ENCODE data around the gene APOL2. TPM values are rescaled to one million over a fixed set of nuclear protein-coding genes. Genes with fewer than 3 reads are reported as not detected.
"Not testable (repeated sequence)": the region's sequence is repeated elsewhere in the genome, so short reads cannot be mapped to it uniquely, and the experiment has no call there.

Gene APOL2
- total RNA-seq, 1 experiment from 2014 or later: 16.0 TPM

DNA sequence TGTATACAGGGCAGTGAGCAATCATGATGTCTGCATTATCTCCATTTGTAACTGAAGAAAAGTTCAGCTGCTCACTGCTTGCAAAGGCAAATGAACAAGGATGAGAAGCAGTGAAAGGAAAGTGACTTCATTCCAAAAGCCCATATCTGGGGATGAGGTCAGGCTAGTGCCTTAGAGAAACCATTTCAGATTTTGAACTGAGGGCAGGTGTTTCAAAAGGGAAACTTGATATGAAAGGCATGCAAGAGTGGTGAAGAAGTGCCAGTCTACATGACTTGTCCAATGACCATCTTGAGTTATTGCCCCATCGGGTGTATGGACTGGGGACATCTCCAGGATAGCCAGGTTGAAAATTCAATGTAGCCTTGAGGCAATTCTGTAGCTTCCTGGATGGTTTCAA lies 30.4 kb downstream of the APOL2 start:
- Mint-ChIP-seq H3K27me3 (ENCODE audit: insufficient read depth, unreplicated experiment) (peaks cover 53% of the 10 kb centered on the region), H3K4me1 (ENCODE audit: insufficient read depth, unreplicated experiment) (peaks cover 6% of the 10 kb centered on the region), H3K27ac (ENCODE audit: low read depth, unreplicated experiment) (no peak overlapping the region), H3K9me3 (ENCODE audit: unreplicated experiment) (no peaks in the 10 kb centered on the region), H3K4me3 (ENCODE audit: unreplicated experiment) (no peak overlapping the region), H3K36me3 (ENCODE audit: insufficient read depth, unreplicated experiment) (no peaks in the 10 kb centered on the region)
- CTCF ChIA-PET: interaction anchor here (0.7 kb wide), 1 partner anchor 81 kb away, joined by 3 read pairs; no protein-coding TSS in a partner anchor
- DNase-seq (ENCODE audit: unreplicated experiment): no peak
- POLR2A ChIA-PET: no interaction called here
- no TSS peak for BruUV-seq (replicated peaks)
- intact Hi-C loops (cut with micrococcal nuclease): no loop called here
- TF ChIP-seq, protein P1, sequence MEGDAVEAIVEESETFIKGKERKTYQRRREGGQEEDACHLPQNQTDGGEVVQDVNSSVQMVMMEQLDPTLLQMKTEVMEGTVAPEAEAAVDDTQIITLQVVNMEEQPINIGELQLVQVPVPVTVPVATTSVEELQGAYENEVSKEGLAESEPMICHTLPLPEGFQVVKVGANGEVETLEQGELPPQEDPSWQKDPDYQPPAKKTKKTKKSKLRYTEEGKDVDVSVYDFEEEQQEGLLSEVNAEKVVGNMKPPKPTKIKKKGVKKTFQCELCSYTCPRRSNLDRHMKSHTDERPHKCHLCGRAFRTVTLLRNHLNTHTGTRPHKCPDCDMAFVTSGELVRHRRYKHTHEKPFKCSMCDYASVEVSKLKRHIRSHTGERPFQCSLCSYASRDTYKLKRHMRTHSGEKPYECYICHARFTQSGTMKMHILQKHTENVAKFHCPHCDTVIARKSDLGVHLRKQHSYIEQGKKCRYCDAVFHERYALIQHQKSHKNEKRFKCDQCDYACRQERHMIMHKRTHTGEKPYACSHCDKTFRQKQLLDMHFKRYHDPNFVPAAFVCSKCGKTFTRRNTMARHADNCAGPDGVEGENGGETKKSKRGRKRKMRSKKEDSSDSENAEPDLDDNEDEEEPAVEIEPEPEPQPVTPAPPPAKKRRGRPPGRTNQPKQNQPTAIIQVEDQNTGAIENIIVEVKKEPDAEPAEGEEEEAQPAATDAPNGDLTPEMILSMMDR (IDR thresholded peaks at IDR 0.05; ENCODE audit: unreplicated experiment): no peak

DNA sequence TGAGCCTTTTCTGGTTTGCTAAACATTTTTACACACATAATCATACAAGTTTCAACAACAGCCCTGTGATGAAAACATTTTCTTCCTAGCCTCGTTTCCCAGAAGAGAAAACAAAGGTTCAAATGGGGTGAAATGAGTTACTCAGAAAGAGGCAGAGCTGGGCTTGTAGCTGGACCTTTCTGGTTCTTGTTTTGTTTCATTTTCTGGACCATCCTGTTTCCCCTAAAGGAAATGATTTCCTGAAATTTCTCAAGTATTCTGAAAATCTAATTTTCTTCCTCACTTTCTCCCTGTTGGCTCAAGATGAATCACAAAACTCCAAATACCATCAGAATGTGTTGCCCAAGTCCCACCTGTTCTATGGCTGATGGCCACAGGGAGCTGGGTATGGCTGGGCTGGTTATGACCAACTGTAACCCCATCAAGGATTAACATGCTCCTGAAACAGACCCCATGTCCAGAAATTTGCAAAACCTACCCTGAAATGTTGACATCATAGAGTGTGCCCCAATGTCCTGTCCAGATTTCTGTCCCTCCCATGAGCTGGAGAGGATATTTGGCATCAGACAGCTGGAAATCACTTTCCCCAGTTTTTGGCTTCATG lies 31.1 kb downstream of the APOL2 start:
- no peak overlapping the region for H3K27ac Mint-ChIP-seq (ENCODE audit: low read depth, unreplicated experiment)
- TF ChIP-seq, protein P1 (IDR thresholded peaks at IDR 0.05; ENCODE audit: unreplicated experiment): no peak
- H3K9me3 Mint-ChIP-seq (ENCODE audit: unreplicated experiment): no peaks in the 10 kb centered on the region
- peaks cover 46% of the 10 kb centered on the region for H3K27me3 Mint-ChIP-seq (ENCODE audit: insufficient read depth, unreplicated experiment)
- no peak for DNase-seq (ENCODE audit: unreplicated experiment)
- peaks cover 6% of the 10 kb centered on the region for H3K4me1 Mint-ChIP-seq (ENCODE audit: insufficient read depth, unreplicated experiment)
- POLR2A ChIA-PET: interaction anchor here (0.6 kb wide), 1 partner anchor 151 kb away, joined by 3 read pairs; no protein-coding TSS in a partner anchor
- no peak overlapping the region for H3K4me3 Mint-ChIP-seq (ENCODE audit: unreplicated experiment)
- no peaks in the 10 kb centered on the region for H3K36me3 Mint-ChIP-seq (ENCODE audit: insufficient read depth, unreplicated experiment)
- intact Hi-C loops (cut with micrococcal nuclease): no loop called here
- CTCF ChIA-PET: interaction anchor here (0.6 to 1.0 kb wide), 2 partner anchors 15 to 165 kb away, joined by 3 read pairs; no protein-coding TSS in a partner anchor
- no TSS peak for BruUV-seq (replicated peaks)

DNA sequence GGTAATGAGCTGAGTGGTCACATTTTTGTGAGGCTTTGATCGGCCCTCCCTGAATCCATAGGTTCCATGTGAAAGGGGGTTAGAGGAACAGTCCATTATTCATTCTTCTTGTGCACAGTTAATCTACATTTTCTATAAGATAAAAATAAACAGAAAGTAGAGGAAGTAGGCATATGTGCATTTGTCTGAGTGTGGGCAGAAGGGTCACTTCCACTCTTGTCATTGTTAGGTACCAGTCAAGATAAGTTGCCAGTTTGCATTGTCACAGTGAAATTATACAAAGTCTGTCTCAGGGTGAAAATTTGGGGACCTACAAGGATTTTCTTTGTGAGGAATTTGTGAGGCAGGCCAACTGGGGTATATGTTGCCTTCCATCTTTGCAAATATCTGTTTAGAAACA lies 33.1 kb downstream of the APOL2 start:
- intact Hi-C loops (cut with micrococcal nuclease): no loop called here

DNA sequence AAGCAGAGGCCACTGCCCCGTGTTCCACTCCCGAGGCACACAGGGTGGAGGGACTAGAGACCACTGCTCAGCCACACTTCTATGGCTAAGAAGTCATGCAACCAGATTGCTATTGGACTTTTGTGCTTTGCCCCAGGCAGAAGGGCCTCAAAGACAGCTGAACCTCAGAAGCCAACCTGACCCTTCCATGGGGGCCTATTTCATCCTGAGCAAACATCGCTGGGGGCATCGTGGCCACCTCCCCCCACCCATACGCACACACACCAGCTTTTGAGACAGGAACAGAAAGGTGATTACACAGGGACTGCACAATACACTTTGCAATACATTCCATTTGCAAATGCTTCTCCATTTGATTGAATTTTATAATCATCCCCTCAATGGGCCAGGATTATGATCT lies 33.8 kb downstream of the APOL2 start:
- H3K27me3 Mint-ChIP-seq (ENCODE audit: insufficient read depth, unreplicated experiment): peaks cover 19% of the 10 kb centered on the region
- H3K27ac Mint-ChIP-seq (ENCODE audit: low read depth, unreplicated experiment); CTCF ChIA-PET; H3K36me3 Mint-ChIP-seq (ENCODE audit: insufficient read depth, unreplicated experiment); BruUV-seq (replicated peaks); H3K9me3 Mint-ChIP-seq (ENCODE audit: unreplicated experiment); intact Hi-C loops (cut with micrococcal nuclease); H3K4me3 Mint-ChIP-seq (ENCODE audit: unreplicated experiment); POLR2A ChIA-PET; H3K4me1 Mint-ChIP-seq (ENCODE audit: insufficient read depth, unreplicated experiment); DNase-seq (ENCODE audit: unreplicated experiment): not testable (repeated sequence)

More for the DNA sequence above, 33.1 kb downstream of the APOL2 start:
- POLR2A ChIA-PET: no interaction called here
- Mint-ChIP-seq H3K4me3 (ENCODE audit: unreplicated experiment) (no peak overlapping the region), H3K4me1 (ENCODE audit: insufficient read depth, unreplicated experiment) (peaks cover 4% of the 10 kb centered on the region), H3K27me3 (ENCODE audit: insufficient read depth, unreplicated experiment) (peaks cover 26% of the 10 kb centered on the region), H3K27ac (ENCODE audit: low read depth, unreplicated experiment) (no peak overlapping the region), H3K9me3 (ENCODE audit: unreplicated experiment) (no peaks in the 10 kb centered on the region), H3K36me3 (ENCODE audit: insufficient read depth, unreplicated experiment) (no peaks in the 10 kb centered on the region)
- TF ChIP-seq, protein P1 (IDR thresholded peaks at IDR 0.05; ENCODE audit: unreplicated experiment): no peak
- DNase-seq (ENCODE audit: unreplicated experiment): no peak
- CTCF ChIA-PET: no interaction called here
- no TSS peak for BruUV-seq (replicated peaks)

All from MCF 10A (cell line).